ENCODE data around the gene NECTIN3.

NECTIN3 gene

GRCh38 chr3:111106993-111107661 is 35.5 kb downstream of the NECTIN3 start:
- H3K4me3 ChIP-seq (ENCODE audit: low read length), result no peak overlapping the region
- no peak for DNase-seq (ENCODE audit: low read depth)
- TF ChIP-seq CTCF (IDR thresholded peaks at IDR 0.05; ENCODE audit: insufficient read depth, low read depth, low read length, missing control alignments), result no peak

- no peak for DNase-seq (ENCODE audit: low read depth)
- no peak for TF ChIP-seq CTCF (IDR thresholded peaks at IDR 0.05; ENCODE audit: insufficient read depth, low read depth, low read length, missing control alignments)
- no peak overlapping the region for H3K4me3 ChIP-seq (ENCODE audit: low read length)
Observed at GRCh38 chr3:111107662-111108035, 36.0 kb downstream of the NECTIN3 start.

- H3K4me3 ChIP-seq (ENCODE audit: low read length), result no peak overlapping the region
- no peak for DNase-seq (ENCODE audit: low read depth)
- no peak for TF ChIP-seq CTCF (IDR thresholded peaks at IDR 0.05; ENCODE audit: insufficient read depth, low read depth, low read length, missing control alignments)
Observed at GRCh38 chr3:111112913-111113312, 41.3 kb downstream of the NECTIN3 start.

- peak; percentile 39 for DNase-seq (ENCODE audit: low read depth)
- TF ChIP-seq CTCF (IDR thresholded peaks at IDR 0.05; ENCODE audit: insufficient read depth, low read depth, low read length, missing control alignments), result no peak
- no peak overlapping the region for H3K4me3 ChIP-seq (ENCODE audit: low read length)
Observed at GRCh38 chr3:111128884-111129283, 57.3 kb downstream of the NECTIN3 start.

GRCh38 chr3:111130827-111131226 is 59.2 kb downstream of the NECTIN3 start:
- H3K4me3 ChIP-seq (ENCODE audit: low read length), result no peak overlapping the region
- DNase-seq (ENCODE audit: low read depth), result no peak
- TF ChIP-seq CTCF (IDR thresholded peaks at IDR 0.05; ENCODE audit: insufficient read depth, low read depth, low read length, missing control alignments), result no peak

- no peak for TF ChIP-seq CTCF (IDR thresholded peaks at IDR 0.05; ENCODE audit: insufficient read depth, low read depth, low read length, missing control alignments)
- no peak for DNase-seq (ENCODE audit: low read depth)
- no peak overlapping the region for H3K4me3 ChIP-seq (ENCODE audit: low read length)
Observed at GRCh38 chr3:111134302-111134701, 62.7 kb downstream of the NECTIN3 start.

- no peak for TF ChIP-seq CTCF (IDR thresholded peaks at IDR 0.05; ENCODE audit: insufficient read depth, low read depth, low read length, missing control alignments)
- peak; percentile 86 for DNase-seq (ENCODE audit: low read depth)
- H3K4me3 ChIP-seq (ENCODE audit: low read length), result no peak overlapping the region
Observed at GRCh38 chr3:111151438-111151837, 79.8 kb downstream of the NECTIN3 start.

All from epithelial cell of esophagus (primary cell).